Neural cell (in vitro differentiated cells): ENCODE measurements around the gene RTBDN. TPM values are rescaled to one million over a fixed set of nuclear protein-coding genes. Genes with fewer than 3 reads are reported as not detected.

ENCODE experiments used
- H2AFZ ChIP-seq: fragments of 200-600, 300-800 bp; sonication (generic), shearing (Covaris generic); 2 replicates; pipeline ENCODE4 v1.6.0; 2014; ENCODE audit warnings: low read depth, mild to moderate bottlenecking, antibody characterized with exemption, low read length, moderate library complexity
- H3F3A ChIP-seq: fragments of 200-600 bp; shearing (Covaris generic); 2 replicates; pipeline ENCODE4 v1.6.1; 2016; ENCODE audit warnings: mild to moderate bottlenecking, moderate library complexity, mixed read lengths, antibody characterized with exemption, low read length; ENCODE audit not compliant: insufficient read depth, poor library complexity, severe bottlenecking
- H3K27ac ChIP-seq: fragments of 200-600, 300-800 bp; sonication (generic), shearing (Covaris generic); 2 replicates; pipeline ENCODE4 v1.5.1; 2014; ENCODE audit warnings: mild to moderate bottlenecking, low read length, moderate library complexity
- H3K27me3 ChIP-seq: fragments of 300-800, 200-600 bp; sonication (generic), shearing (Covaris generic); 2 replicates; pipeline ENCODE4 v1.6.0; 2014; ENCODE audit warnings: mild to moderate bottlenecking, low read depth, low read length, moderate library complexity; ENCODE audit not compliant: insufficient read depth
- H3K36me3 ChIP-seq: fragments of 300-800, 200-600 bp; sonication (generic), shearing (Covaris generic); 2 replicates; pipeline ENCODE4 v1.5.1; 2014; ENCODE audit warnings: mild to moderate bottlenecking, antibody characterized with exemption, low read length, moderate library complexity; ENCODE audit not compliant: insufficient read depth
- H3K4me2 ChIP-seq: fragments of 300-800, 200-600 bp; sonication (generic), shearing (Covaris generic); 2 replicates; pipeline ENCODE4 v1.6.0; 2014; ENCODE audit warnings: mild to moderate bottlenecking, low read length
- H3K4me3 ChIP-seq: fragments of 300-800, 200-600 bp; sonication (generic), shearing (Covaris generic); 2 replicates; pipeline ENCODE4 v1.5.1; 2014; ENCODE audit warnings: mild to moderate bottlenecking, low read length, moderate library complexity
- H3K79me2 ChIP-seq: fragments of 200-600 bp; shearing (Covaris generic); replicated peaks from 2 replicates; pipeline ENCODE4 v1.6.0; 2014; ENCODE audit warnings: mild to moderate bottlenecking, low read length, moderate library complexity; ENCODE audit not compliant: insufficient read depth
- H3K9ac ChIP-seq: fragments of 300-800, 200-600 bp; sonication (generic), shearing (Covaris generic); 2 replicates; pipeline ENCODE4 v1.6.1; 2016; ENCODE audit warnings: mild to moderate bottlenecking, low read length, mixed read lengths
- H3K9me2 ChIP-seq: fragments of 200-600 bp; shearing (Covaris generic); 2 replicates; pipeline ENCODE4 v1.6.1; 2016; ENCODE audit warnings: mild to moderate bottlenecking, low read length, mixed read lengths; ENCODE audit not compliant: insufficient read depth
- H3K9me3 ChIP-seq: fragments of 200-600, 300-800 bp; sonication (generic), shearing (Covaris generic); 2 replicates; pipeline ENCODE4 v1.6.1; 2016; ENCODE audit warnings: mild to moderate bottlenecking, mixed run types, low read length, moderate library complexity, mixed read lengths
- H4K20me1 ChIP-seq: fragments of 200-600 bp; shearing (Covaris generic); 2 replicates; pipeline ENCODE4 v1.6.1; 2016; ENCODE audit warnings: mild to moderate bottlenecking, mixed run types; ENCODE audit not compliant: insufficient read depth
- CTCF ChIP-seq: fragments of 450-650 bp; IDR thresholded peaks from 2 replicates; pipeline ENCODE4 v1.5.1; 2014; ENCODE audit warnings: antibody characterized with exemption, mild to moderate bottlenecking, moderate library complexity; ENCODE audit not compliant: poor library complexity, severe bottlenecking
- EP300 ChIP-seq: fragments of 450-650 bp; conservative IDR thresholded peaks from 2 replicates; pipeline ENCODE4 v1.6.1; 2014; ENCODE audit warnings: antibody characterized with exemption, mild to moderate bottlenecking, moderate library complexity; ENCODE audit not compliant: poor library complexity, severe bottlenecking
- EZH2 ChIP-seq: fragments of 200-600, 300-800 bp; shearing (Covaris generic), sonication (generic); IDR thresholded peaks from 2 replicates; pipeline ENCODE4 v1.6.1; 2014; ENCODE audit warnings: antibody characterized with exemption, low read length, borderline replicate concordance, mild to moderate bottlenecking; ENCODE audit not compliant: insufficient read depth, poor library complexity, severe bottlenecking
- MXI1 ChIP-seq: fragments of 450-650 bp; conservative IDR thresholded peaks from 2 replicates; pipeline ENCODE4 v1.6.1; 2014; ENCODE audit warnings: antibody characterized with exemption, mild to moderate bottlenecking; ENCODE audit not compliant: poor library complexity, severe bottlenecking
- POLR2AphosphoS5 ChIP-seq: IDR thresholded peaks from 2 replicates; pipeline ENCODE4 v1.6.1; 2012
- RAD21 ChIP-seq: fragments of 450-650 bp; conservative IDR thresholded peaks from 2 replicates; pipeline ENCODE4 v1.6.1; 2014; ENCODE audit warnings: antibody characterized with exemption, mild to moderate bottlenecking, moderate library complexity
- REST ChIP-seq: IDR thresholded peaks from 2 replicates; pipeline ENCODE4 v1.6.1; 2012; ENCODE audit warnings: borderline replicate concordance
- SMC3 ChIP-seq: fragments of 450-650 bp; conservative IDR thresholded peaks from 2 replicates; pipeline ENCODE4 v1.6.1; 2014; ENCODE audit warnings: antibody characterized with exemption, mild to moderate bottlenecking, moderate library complexity; ENCODE audit not compliant: poor library complexity
- TAF1 ChIP-seq: IDR thresholded peaks from 2 replicates; pipeline ENCODE4 v1.6.1; 2012; ENCODE audit warnings: low read depth
- polyA plus RNA-seq: library from polyadenylated mRNA; depleted of rRNA; stranded (reverse); fragments of >200 nt; gene quantifications from 2 replicates; pipeline ENCODE4 v1.2.3, GENCODE V29; 2014

Gene RTBDN
- polyA plus RNA-seq, 1 donor from 2014 or later, result not detected

- TF ChIP-seq REST, result no peak
- TF ChIP-seq EP300, result no peak
- TF ChIP-seq TAF1, result no peak
- TF ChIP-seq EZH2, result no peak
- no peak for TF ChIP-seq POLR2AphosphoS5
- no peak for TF ChIP-seq CTCF
- no peak for TF ChIP-seq RAD21
- Histone ChIP-seq H3K36me3 (no peaks in the 10 kb centered on the region), H3K9me2 (no peaks in the 10 kb centered on the region), H3K4me3 (peak overlapping the region; percentile 75), H3K79me2 (no peaks in the 10 kb centered on the region), H4K20me1 (no peaks in the 10 kb centered on the region), H3K4me2 (no peak overlapping the region), H2AFZ (peak overlapping the region; percentile 31), H3K27me3 (no peaks in the 10 kb centered on the region), H3K27ac (peak overlapping the region; percentile 70), H3F3A (no peaks in the 10 kb centered on the region), H3K9ac (peak overlapping the region; percentile 85), H3K9me3 (no peaks in the 10 kb centered on the region)
These were observed 52.3 kb downstream of the RTBDN start for GRCh38 chr19:12782174-12782423.

GRCh38 chr19:12779162-12779993 is 55.0 kb downstream of the RTBDN start:
- no peaks in the 10 kb centered on the region for H3K36me3 ChIP-seq

More at GRCh38 chr19:12779162-12779993, 55.0 kb downstream of the RTBDN start:
- H3K4me3 ChIP-seq, result no peak overlapping the region
- H3K79me2 ChIP-seq, result no peaks in the 10 kb centered on the region
- no peaks in the 10 kb centered on the region for H3K27me3 ChIP-seq
- no peak for TF ChIP-seq TAF1
- no peak for TF ChIP-seq POLR2AphosphoS5
- no peak for TF ChIP-seq REST
- no peak for TF ChIP-seq CTCF
- TF ChIP-seq EZH2, result no peak
- TF ChIP-seq MXI1, result no peak
- TF ChIP-seq EP300, result no peak
- no peak for TF ChIP-seq SMC3
- TF ChIP-seq RAD21, result no peak
- H3F3A ChIP-seq, result no peaks in the 10 kb centered on the region
- H3K4me2 ChIP-seq, result no peak overlapping the region
- H3K9me2 ChIP-seq, result no peaks in the 10 kb centered on the region
- no peak overlapping the region for H2AFZ ChIP-seq
- H3K9me3 ChIP-seq, result no peaks in the 10 kb centered on the region
- H4K20me1 ChIP-seq, result no peaks in the 10 kb centered on the region
- H3K9ac ChIP-seq, result no peak overlapping the region
- H3K27ac ChIP-seq, result no peak overlapping the region
